ENCODE data around the gene ASB15. TPM values are rescaled to one million over a fixed set of nuclear protein-coding genes. Genes with fewer than 3 reads are reported as not detected.

Gene ASB15
- total and polyA plus RNA-seq, 2 of the 4 experiments (the other 2 are of a cell fraction) = not detected

DNA sequence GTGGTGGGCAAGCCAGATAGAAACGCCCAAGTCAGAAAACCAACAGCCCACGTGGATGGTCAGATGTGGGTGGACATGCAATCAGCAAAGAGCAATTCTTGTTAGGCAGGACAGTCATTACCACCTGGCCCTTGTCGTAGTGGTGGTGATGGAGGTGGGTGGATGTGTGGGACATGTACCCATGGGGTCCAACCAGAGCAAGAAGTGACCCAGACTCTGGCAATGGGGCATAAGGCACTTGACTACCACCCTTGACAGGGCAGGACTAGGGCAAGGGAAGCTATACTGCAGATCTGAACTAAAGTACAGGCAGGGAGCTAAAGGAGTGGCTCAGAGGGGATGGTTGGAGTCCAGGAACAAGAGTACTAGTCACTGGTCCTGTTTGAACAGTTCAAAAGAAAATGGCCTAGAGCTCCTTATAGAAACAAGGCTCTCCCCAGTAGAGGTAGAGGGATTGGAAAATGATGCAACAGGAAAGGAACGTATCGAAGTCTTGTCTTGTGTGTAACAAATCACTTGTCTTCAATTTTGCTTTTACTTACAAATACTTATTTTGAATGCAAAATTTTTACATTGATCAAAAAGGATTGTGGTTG is 71.6 kb downstream of the ASB15 start:
- H3K14ac ChIP-seq (replicated peaks; ENCODE audit: low read depth, low read length) = no peak overlapping the region
- dilution Hi-C loops (cut with HindIII; ENCODE audit: low sequenced_read_pairs, unreplicated experiment) (no loop called here), in situ Hi-C loops (cut with MboI; ENCODE audit: low sequenced_read_pairs) (no loop called here), intact Hi-C loops (cut with micrococcal nuclease) (no loop called here)
- no peak for ATAC-seq (ENCODE audit: low read depth)
- H2BK20ac ChIP-seq (ENCODE audit: low read depth, low read length) = no peak overlapping the region
- no peak overlapping the region for H2AK9ac ChIP-seq (replicated peaks; ENCODE audit: low read depth, low read length, poor library complexity)
- no peaks in the 10 kb centered on the region for H3K79me1 ChIP-seq (ENCODE audit: low read depth in 1 of 2, low read length in 2 of 2)
- no peak overlapping the region for H2AK5ac ChIP-seq (ENCODE audit: low read depth, low read length)
- no peak overlapping the region for H3K4me2 ChIP-seq (ENCODE audit: low read depth, low read length)
- no peaks in the 10 kb centered on the region for H3K36me3 ChIP-seq (ENCODE audit: control insufficient read depth, insufficient read depth, low read length)
- H3K4ac ChIP-seq (ENCODE audit: low read depth, low read length) = no peak overlapping the region
- no peak overlapping the region for H2BK5ac ChIP-seq (ENCODE audit: low read depth, low read length, poor library complexity, severe bottlenecking)
- no peak overlapping the region for H2BK15ac ChIP-seq (ENCODE audit: low read depth, low read length)
- no peaks in the 10 kb centered on the region for H3K27me3 ChIP-seq (ENCODE audit: control insufficient read depth, insufficient read depth, low read length)
- no peak overlapping the region for H3K23ac ChIP-seq (ENCODE audit: low read depth, low read length)
- no peak for DNase-seq
- no peak overlapping the region for H3K18ac ChIP-seq (ENCODE audit: low read depth, low read length)
- H2AFZ ChIP-seq (replicated peaks; ENCODE audit: low read length, poor library complexity) = no peak overlapping the region
- BruUV-seq (replicated peaks) = no TSS peak
- no peak overlapping the region for H3K56ac ChIP-seq (ENCODE audit: extremely low read depth, insufficient read depth, low read length)
- no peak overlapping the region for H3K27ac ChIP-seq (ENCODE audit: insufficient read depth, low read length)
- H3K9me3 ChIP-seq (ENCODE audit: control insufficient read depth, insufficient read depth, low read length) = no peaks in the 10 kb centered on the region
- no peak overlapping the region for H4K8ac ChIP-seq (ENCODE audit: low read depth in 2 of 2, low read length in 2 of 2)
- H4K5ac ChIP-seq (ENCODE audit: low read depth, low read length) = no peak overlapping the region
- no peak for TF ChIP-seq CTCF (conservative IDR thresholded peaks at IDR 0.05; ENCODE audit: low read depth, low read length)
- no peak for TF ChIP-seq MAZ (IDR thresholded peaks at IDR 0.05; ENCODE audit: borderline replicate concordance, low read depth, low read length)
- no peak for TF ChIP-seq MAFK (IDR thresholded peaks at IDR 0.05; ENCODE audit: low read depth, low read length)
- TF ChIP-seq ELK1 (IDR thresholded peaks at IDR 0.05; ENCODE audit: borderline replicate concordance, low read depth, low read length) = no peak
- TF ChIP-seq NFE2L2 (IDR thresholded peaks at IDR 0.05; ENCODE audit: low read depth, low read length) = no peak
- TF ChIP-seq CEBPB (IDR thresholded peaks at IDR 0.05; ENCODE audit: low read depth, low read length) = no peak
- no peak for TF ChIP-seq SMC3 (IDR thresholded peaks at IDR 0.05; ENCODE audit: low read depth, low read length)
- no peak for TF ChIP-seq RFX5 (IDR thresholded peaks at IDR 0.05; ENCODE audit: low read depth, low read length)
- TF ChIP-seq MXI1 (IDR thresholded peaks at IDR 0.05; ENCODE audit: borderline replicate concordance, low read depth, low read length) = no peak
- no peak overlapping the region for H2BK120ac ChIP-seq (ENCODE audit: low read depth, low read length)
- H3K9ac ChIP-seq (ENCODE audit: low read depth, low read length) = no peak overlapping the region
- peaks cover 4% of the 10 kb centered on the region; the same call in 1 of the 2 replicates for H3K4me1 ChIP-seq (ENCODE audit: control insufficient read depth, insufficient read depth, low read length)
- H4K20me1 ChIP-seq (ENCODE audit: insufficient read depth, low read length) = no peaks in the 10 kb centered on the region
- CTCF ChIA-PET = interaction anchor here (0.6 kb wide), 1 partner anchor 16 kb away, joined by 3 read pairs; no protein-coding TSS in a partner anchor
- no peak overlapping the region for H4K91ac ChIP-seq (ENCODE audit: insufficient read depth, low read depth, low read length)
- no peak overlapping the region for H3K4me3 ChIP-seq (ENCODE audit: insufficient read depth, low read depth, low read length)
- POLR2A ChIA-PET (ENCODE audit: unreplicated experiment) = no interaction called here
- WGBS, 2 experiments (ENCODE audit: extremely low coverage in 2 of 2, insufficient read length in 1 of 2) = no CpG with 5 or more reads among the region's 5 CpGs
- H3K9me1 ChIP-seq (ENCODE audit: insufficient read depth, low read length) = no peaks in the 10 kb centered on the region

Measured in IMR-90 (cell line).